Fibroblast of skin of right quadriceps (primary cell): ENCODE results near the gene SLC1A5.
"Not testable (repeated sequence)": the region's sequence is repeated elsewhere in the genome, so short reads cannot be mapped to it uniquely, and the experiment has no call there.

ENCODE experiments used
- DNase-seq: peaks from one replicate; pipeline ENCODE4 v3.0.0-alpha.2; 2013

The SLC1A5 gene

DNA sequence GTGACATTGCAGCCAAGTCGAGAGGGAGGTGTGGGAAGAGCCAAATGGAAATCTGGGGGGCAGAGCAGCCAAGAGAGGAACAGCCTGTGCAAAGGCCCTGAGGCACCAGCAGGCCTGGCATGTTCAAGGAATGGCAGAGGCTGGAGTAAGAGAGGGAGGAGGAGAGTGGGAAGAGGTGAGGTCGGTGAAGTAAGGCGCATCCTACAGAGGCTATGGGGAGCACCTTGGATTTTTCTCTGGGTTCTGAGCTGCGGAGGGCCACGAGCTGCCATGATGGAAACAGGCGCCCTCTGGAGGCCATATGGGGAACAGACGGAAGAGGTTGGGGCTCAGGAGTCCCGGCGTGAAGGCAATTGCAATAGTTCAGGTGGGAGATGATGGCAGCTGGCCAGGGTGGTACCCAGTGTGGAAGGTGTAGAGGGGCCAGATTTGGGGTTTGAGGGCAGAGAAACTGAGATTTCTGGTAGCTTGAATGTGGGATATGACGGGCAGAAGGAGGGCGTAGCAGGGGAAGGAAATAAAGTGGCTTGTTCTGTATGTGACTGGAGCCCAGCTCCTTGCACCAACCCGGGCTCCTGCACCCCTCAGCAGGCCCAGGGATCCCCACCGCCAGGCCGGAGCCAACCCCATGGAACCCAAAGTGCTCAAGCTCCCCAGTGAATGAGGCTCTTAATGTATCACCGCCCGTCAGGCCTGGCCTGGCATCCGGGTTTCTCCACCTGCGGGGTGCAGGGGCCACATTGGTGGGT lies 21.7 kb downstream of the SLC1A5 start:
- DNase-seq, result no peak

GRCh38 chr19:46764817-46765291 lies 23.5 kb downstream of the SLC1A5 start:
- no peak for DNase-seq

- DNase-seq, result no peak
These were observed 26.0 kb downstream of the SLC1A5 start for GRCh38 chr19:46762245-46762890.

GRCh38 chr19:46761418-46761831 lies 27.0 kb downstream of the SLC1A5 start:
- DNase-seq, result peak; percentile 74

- not testable (repeated sequence) for DNase-seq
These were observed 27.5 kb downstream of the SLC1A5 start for GRCh38 chr19:46760897-46761296.

DNA sequence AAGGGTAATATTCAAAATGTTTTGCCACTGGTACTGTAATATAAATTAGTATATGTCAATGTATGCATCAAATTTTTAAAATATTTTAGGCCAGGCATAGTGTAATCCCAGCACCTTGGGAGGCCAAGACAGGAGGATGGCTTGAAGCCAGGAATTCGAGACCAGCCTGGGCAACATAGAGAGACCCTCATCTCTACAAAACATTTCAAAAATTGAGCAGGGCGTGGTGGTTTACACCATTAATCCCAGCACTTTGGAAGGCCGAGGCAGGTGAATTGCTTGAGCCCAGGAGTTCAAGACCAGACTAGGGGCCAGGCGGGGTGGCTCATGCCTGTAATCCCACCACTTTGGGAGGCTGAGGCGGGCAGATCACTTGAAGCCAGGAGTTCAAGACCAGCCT lies 28.0 kb downstream of the SLC1A5 start:
- DNase-seq, result no peak

DNA sequence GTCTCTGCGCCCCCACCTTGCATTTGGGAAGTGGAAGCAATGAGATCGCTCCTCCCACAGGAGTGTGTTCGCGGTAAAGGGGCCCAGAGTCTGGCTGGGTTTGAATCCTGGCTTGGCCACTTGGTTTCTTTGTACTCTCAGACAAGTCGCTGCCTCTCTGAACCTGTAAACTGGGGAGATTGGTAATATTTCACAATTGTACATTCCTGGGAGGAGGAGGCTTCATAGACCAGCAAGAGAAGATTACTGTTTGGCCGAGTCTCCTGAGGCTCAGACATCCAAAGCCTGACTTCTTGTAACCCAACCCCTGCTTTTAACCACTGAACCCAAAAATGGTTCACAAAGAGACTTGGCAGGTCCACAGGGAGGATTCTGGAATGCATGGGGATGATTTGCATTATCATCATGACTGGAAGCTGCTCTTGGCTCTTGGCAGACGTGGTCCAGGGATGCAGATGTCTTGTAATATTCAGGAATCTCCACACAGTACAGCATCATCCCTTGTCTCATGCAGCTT lies 28.5 kb downstream of the SLC1A5 start:
- DNase-seq, result peak; percentile 99

DNA sequence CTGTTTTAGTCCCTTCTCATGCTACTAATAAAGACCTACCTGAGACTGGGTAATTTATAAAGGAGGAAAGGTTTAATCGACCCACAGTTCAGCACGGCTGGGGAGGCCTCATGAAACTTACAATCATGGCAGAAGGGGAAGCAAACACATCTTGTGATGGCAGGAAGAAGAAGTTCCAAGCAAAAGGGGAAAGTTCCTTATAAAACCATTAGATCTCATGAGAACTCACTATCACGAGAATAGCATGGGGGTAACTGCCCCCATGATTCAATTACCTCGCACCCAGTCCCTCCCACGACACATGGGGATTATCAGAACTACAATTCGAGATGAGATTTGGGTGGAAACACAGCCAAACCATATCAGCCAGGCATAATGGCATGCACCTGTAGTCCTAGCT lies 29.2 kb downstream of the SLC1A5 start:
- DNase-seq, result no peak

DNA sequence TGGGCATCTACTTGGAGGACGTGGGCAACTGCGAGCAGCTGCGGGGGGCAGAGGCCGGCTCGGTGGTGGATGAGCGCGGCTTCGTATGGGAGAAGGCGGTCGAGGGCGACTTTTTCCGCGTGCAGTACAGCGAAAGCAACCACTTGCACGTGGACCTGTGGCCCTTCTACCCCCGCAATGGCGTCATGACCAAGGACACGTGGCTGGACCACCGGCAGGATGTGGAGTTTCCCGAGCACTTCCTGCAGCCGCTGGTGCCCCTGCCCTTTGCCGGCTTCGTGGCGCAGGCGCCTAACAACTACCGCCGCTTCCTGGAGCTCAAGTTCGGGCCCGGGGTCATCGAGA lies 31.9 kb downstream of the SLC1A5 start:
- no peak for DNase-seq

GRCh38 chr19:46755853-46756543 lies 32.4 kb downstream of the SLC1A5 start:
- DNase-seq, result no peak

- DNase-seq, result peak; percentile 55
These were observed 33.1 kb downstream of the SLC1A5 start for GRCh38 chr19:46755077-46755852.

DNA sequence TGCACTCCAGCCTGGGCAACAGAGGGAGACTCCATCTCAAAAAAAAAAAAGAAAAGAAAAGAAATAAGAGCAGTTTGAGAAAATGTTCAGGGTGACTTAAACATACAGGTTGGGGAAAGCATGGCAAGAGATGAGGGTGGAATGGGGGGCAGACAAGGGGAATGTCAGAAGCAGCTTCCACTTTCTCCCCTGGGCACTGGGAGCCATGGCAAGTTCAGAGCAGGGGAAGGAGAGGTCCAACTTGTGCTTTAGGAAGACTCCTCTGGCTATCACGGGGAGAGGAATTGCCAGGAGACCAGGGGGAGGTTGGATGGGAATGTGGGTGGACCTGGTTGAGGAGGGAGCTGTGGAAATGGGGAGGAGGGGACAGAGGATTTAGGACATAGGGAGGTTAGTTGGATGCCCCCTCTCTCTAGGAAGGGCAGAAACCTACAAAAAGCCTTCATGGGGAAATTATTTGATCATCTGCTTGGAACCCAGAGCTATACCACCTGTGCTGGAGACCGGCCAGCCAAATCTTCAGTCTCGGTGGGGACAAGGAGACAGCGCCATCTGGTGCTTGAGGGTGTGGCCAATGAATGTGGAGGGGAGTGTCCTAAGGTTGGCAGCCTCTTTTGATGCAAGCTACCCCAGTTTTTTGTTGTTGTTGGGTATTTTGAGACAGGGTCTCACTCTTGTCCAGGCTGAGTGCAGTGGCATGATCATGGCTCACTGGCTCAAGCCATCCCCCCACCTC lies 34.8 kb downstream of the SLC1A5 start:
- DNase-seq, result no peak

- DNase-seq, result peak; percentile 45
These were observed 39.9 kb downstream of the SLC1A5 start for GRCh38 chr19:46748325-46749109.

GRCh38 chr19:46746281-46747057 lies 41.9 kb downstream of the SLC1A5 start, which contains the start of gene STRN4:
Gene STRN4, minus strand, starts transcription at chr19:46746450. Its CDS starts 20 bp downstream, at chr19:46746430.
- peak; percentile 61 for DNase-seq

- no peak for DNase-seq
These were observed 42.7 kb downstream of the SLC1A5 start, which contains the start of gene FKRP for GRCh38 chr19:46745521-46746280. Gene FKRP, plus strand, starts transcription at chr19:46746057. Its CDS starts 9,394 bp downstream, at chr19:46755451.

DNA sequence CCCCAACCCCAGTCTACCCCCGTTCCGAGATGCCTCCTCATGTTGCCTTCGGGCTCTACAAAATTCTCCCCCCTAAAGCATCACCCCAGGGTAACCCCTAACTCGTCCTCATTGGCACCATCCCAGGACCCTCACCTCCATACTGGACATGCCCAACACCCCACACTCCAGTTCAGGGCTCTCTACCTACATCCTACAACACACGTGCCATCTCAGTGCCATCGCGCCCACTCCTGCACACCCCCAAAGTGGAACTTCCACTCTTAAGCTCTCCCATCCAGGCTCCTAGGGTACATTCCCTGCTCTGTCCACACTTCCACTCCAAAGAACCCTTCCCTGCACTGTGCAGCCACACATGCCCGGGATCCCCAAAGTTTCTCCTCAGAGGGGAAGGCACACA lies 43.4 kb downstream of the SLC1A5 start:
- DNase-seq, result no peak

GRCh38 chr19:46744005-46744691 lies 44.2 kb downstream of the SLC1A5 start:
- no peak for DNase-seq

DNA sequence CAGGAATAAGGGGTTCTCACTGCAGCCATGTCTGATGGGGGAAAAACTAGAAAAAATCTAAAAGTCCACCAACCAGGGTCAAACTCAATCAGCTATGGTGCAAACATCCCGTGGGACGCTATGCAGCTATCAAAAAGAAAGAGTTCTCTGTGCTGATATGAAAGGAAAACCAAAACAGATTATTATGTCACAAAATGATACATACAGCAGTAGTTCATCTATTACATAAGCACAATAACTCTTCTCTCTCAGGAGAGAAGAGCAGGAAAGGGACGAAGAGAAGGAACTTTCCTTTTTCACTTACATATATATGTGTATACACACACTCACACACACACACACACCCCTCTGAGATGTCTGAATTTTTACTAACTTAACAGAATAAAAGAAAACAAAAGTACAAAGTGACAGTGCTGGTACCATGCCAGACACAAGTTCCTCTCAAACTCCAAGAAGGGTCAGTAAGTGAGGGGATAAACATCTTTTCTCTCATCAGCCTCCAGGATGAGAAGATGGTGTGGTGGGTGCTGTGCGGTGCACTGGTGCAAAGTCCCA lies 45.4 kb downstream of the SLC1A5 start:
- DNase-seq, result no peak
